Fibroblast of pulmonary artery (primary cell): Measurements from ENCODE around the gene MTREX.

Experiments
- DNase-seq: peaks from one replicate; pipeline ENCODE4 v3.0.0-alpha.2; 2010; ENCODE audit warnings: low read depth
- H3K4me3 ChIP-seq: replicated peaks from 2 replicates; pipeline ENCODE4 v1.5.1; 2011; ENCODE audit warnings: low read depth, mild to moderate bottlenecking, control low read depth, low read length, moderate library complexity
- CTCF ChIP-seq: IDR thresholded peaks from 2 replicates; pipeline ENCODE4 v1.5.1; 2011; ENCODE audit warnings: mild to moderate bottlenecking, control low read depth, low read length, inconsistent platforms; ENCODE audit errors: missing control alignments

MTREX gene

GRCh38 chr5:55290991-55291390, 16.8 kb upstream of the MTREX start:
- TF ChIP-seq CTCF, result no peak
- no peak for DNase-seq
- H3K4me3 ChIP-seq, result no peak overlapping the region

- no peak for DNase-seq
- TF ChIP-seq CTCF, result no peak
- H3K4me3 ChIP-seq, result no peak overlapping the region
Measured at GRCh38 chr5:55294935-55295334, 12.9 kb upstream of the MTREX start.

- TF ChIP-seq CTCF, result no peak
- no peak for DNase-seq
- no peak overlapping the region for H3K4me3 ChIP-seq
Measured at GRCh38 chr5:55300890-55301289, 6.9 kb upstream of the MTREX start.

- no peak for TF ChIP-seq CTCF
- no peak overlapping the region for H3K4me3 ChIP-seq
- DNase-seq, result peak; percentile 76
Measured at GRCh38 chr5:55303238-55303690, 4.5 kb upstream of the MTREX start.

- no peak for TF ChIP-seq CTCF
- no peak for DNase-seq
- no peak overlapping the region for H3K4me3 ChIP-seq
Measured at GRCh38 chr5:55304584-55304983, 3.2 kb upstream of the MTREX start.

- H3K4me3 ChIP-seq, result peak overlapping the region; percentile 96
Measured at GRCh38 chr5:55305345-55305744, 2.4 kb upstream of the MTREX start.

More at GRCh38 chr5:55305345-55305744, 2.4 kb upstream of the MTREX start:
- no peak for DNase-seq
- no peak for TF ChIP-seq CTCF
